ENCODE results near the gene NRAP. TPM values are rescaled to one million over a fixed set of nuclear protein-coding genes. Genes with fewer than 3 reads are reported as not detected.

The NRAP gene
- total RNA-seq, 1 experiment from 2014 or later, result not detected

DNA sequence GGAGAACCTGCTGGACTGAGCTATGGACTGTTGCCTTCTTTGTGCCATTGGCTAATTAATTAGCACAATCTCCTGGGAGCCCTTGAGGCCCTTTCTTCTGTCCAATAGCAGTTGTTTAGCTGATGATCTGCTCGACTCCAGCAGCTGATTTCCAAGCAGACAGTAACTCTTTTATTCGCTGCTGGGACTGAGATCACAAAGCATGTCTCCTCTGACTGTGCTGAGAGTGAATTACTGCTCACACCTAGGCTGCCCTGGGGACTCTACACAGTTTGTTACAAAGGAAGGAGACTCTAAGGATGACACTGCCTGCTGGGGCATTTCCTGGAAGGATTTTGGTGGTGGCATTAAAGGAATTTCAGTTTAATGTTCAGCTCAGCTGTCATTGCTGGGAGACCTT is 47.3 kb upstream of the NRAP start:
- Mint-ChIP-seq H3K27ac (no peak overlapping the region; a peak in 1 of 7 replicates), H3K4me3 (no peak overlapping the region; a peak in 1 of 5 replicates), H3K4me1 (peaks cover 40 to 48% of the 10 kb centered on the region in 2 experiments), H3K9me3 (no peaks in the 10 kb centered on the region), H3K27me3 (ENCODE audit: low read depth) (peaks cover 8% of the 10 kb centered on the region), H3K36me3 (ENCODE audit: insufficient read depth in 1 of 3, low read depth in 3 of 3) (peaks cover 0 to 2% (median 0%) of the 10 kb centered on the region in 3 experiments; a peak in 2 of 7 replicates)
- Histone ChIP-seq H4K20me1 (ENCODE audit: control insufficient read depth, insufficient read depth, insufficient read length) (no peaks in the 10 kb centered on the region), H2BK20ac (ENCODE audit: low read depth, low read length, poor library complexity, severe bottlenecking) (no peak overlapping the region), H2BK12ac (ENCODE audit: insufficient read length, low read depth, low read length) (no peak overlapping the region), H3K23me2 (ENCODE audit: insufficient read length, low read depth, low read length, poor library complexity, severe bottlenecking) (no peaks in the 10 kb centered on the region), H3K79me1 (ENCODE audit: insufficient read depth, low read depth, low read length, poor library complexity, severe bottlenecking) (no peaks in the 10 kb centered on the region), H3K23ac (ENCODE audit: insufficient read length, low read depth, low read length) (no peak overlapping the region), H3K56ac (ENCODE audit: insufficient read length, low read depth, low read length) (no peak overlapping the region), H2BK15ac (ENCODE audit: low read depth, low read length) (no peak overlapping the region), H2BK120ac (ENCODE audit: low read depth, low read length, poor library complexity, severe bottlenecking) (no peak overlapping the region), H2BK5ac (ENCODE audit: insufficient read length, low read length) (no peak overlapping the region), H3K9ac (ENCODE audit: extremely low read depth, insufficient read length, low read length) (no peak overlapping the region), H3K9me3 (ENCODE audit: control insufficient read depth, low read depth, low read length) (no peaks in the 10 kb centered on the region), H4K8ac (replicated peaks; ENCODE audit: insufficient read length, low read depth, low read length) (no peak overlapping the region), H3K4me2 (ENCODE audit: insufficient read depth, insufficient read length, low read length) (no peak overlapping the region), H3K4me1 (ENCODE audit: insufficient read depth, low read length) (peaks cover 11% of the 10 kb centered on the region; the same call in 1 of the 2 replicates), H3K27ac (ENCODE audit: insufficient read length, low read depth, low read length) (no peak overlapping the region), H3K18ac (ENCODE audit: insufficient read length, low read depth, low read length) (no peak overlapping the region), H3K79me2 (ENCODE audit: insufficient read depth, low read length) (no peaks in the 10 kb centered on the region), H4K5ac (ENCODE audit: insufficient read length, low read depth, low read length) (no peak overlapping the region), H3K4ac (ENCODE audit: low read depth, low read length) (no peak overlapping the region), H2AFZ (ENCODE audit: low read length) (no peak overlapping the region), H2AK5ac (ENCODE audit: insufficient read length, low read length) (no peak overlapping the region), H3K14ac (ENCODE audit: insufficient read depth, low read length) (no peak overlapping the region), H3T11ph (ENCODE audit: low read length) (no peak overlapping the region), H4K91ac (ENCODE audit: insufficient read length, low read depth, low read length) (no peak overlapping the region), H3K27me3 (ENCODE audit: insufficient read depth, low read length) (no peaks in the 10 kb centered on the region)
- no CpG with 5 or more reads among the region's 2 CpGs for WGBS (ENCODE audit: extremely low coverage, insufficient read length, low lambda C conversion rate)
- DNase-seq, result no peak
- TF ChIP-seq, protein P1, sequence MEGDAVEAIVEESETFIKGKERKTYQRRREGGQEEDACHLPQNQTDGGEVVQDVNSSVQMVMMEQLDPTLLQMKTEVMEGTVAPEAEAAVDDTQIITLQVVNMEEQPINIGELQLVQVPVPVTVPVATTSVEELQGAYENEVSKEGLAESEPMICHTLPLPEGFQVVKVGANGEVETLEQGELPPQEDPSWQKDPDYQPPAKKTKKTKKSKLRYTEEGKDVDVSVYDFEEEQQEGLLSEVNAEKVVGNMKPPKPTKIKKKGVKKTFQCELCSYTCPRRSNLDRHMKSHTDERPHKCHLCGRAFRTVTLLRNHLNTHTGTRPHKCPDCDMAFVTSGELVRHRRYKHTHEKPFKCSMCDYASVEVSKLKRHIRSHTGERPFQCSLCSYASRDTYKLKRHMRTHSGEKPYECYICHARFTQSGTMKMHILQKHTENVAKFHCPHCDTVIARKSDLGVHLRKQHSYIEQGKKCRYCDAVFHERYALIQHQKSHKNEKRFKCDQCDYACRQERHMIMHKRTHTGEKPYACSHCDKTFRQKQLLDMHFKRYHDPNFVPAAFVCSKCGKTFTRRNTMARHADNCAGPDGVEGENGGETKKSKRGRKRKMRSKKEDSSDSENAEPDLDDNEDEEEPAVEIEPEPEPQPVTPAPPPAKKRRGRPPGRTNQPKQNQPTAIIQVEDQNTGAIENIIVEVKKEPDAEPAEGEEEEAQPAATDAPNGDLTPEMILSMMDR (conservative IDR thresholded peaks at IDR 0.05), result no peak

Measured in H9 (cell line).